H9 (cell line): ENCODE measurements around the gene ATP2A1. TPM values are rescaled to one million over a fixed set of nuclear protein-coding genes. Genes with fewer than 3 reads are reported as not detected.

ENCODE experiments used
- DNase-seq: peaks from one replicate; pipeline ENCODE4 v3.0.0-alpha.2; 2017
- H2AFZ ChIP-seq: one replicate; pipeline ENCODE4 v1.6.1; 2013; ENCODE audit warnings: mild to moderate bottlenecking, low read length, control low read depth, moderate library complexity
- H2AK5ac ChIP-seq: 2 replicates; pipeline ENCODE4 v1.6.1; 2013; ENCODE audit warnings: low read length, control low read depth, mixed read lengths; ENCODE audit not compliant: insufficient read length
- H2BK120ac ChIP-seq: one replicate; pipeline ENCODE4 v1.6.1; 2013; ENCODE audit warnings: low read depth, mild to moderate bottlenecking, low read length, control low read depth, inconsistent platforms; ENCODE audit not compliant: poor library complexity, severe bottlenecking
- H2BK12ac ChIP-seq: 2 replicates; pipeline ENCODE4 v1.6.1; 2013; ENCODE audit warnings: low read length, control low read depth, mixed read lengths, low read depth; ENCODE audit not compliant: insufficient read length
- H2BK15ac ChIP-seq: 2 replicates; pipeline ENCODE4 v1.6.1; 2013; ENCODE audit warnings: low read depth, low read length, control low read depth
- H2BK20ac ChIP-seq: one replicate; pipeline ENCODE4 v1.6.1; 2013; ENCODE audit warnings: low read depth, mild to moderate bottlenecking, low read length, control low read depth, inconsistent platforms; ENCODE audit not compliant: poor library complexity, severe bottlenecking
- H2BK5ac ChIP-seq: 2 replicates; pipeline ENCODE4 v1.6.1; 2013; ENCODE audit warnings: low read length, control low read depth, mixed read lengths; ENCODE audit not compliant: insufficient read length
- H3K14ac ChIP-seq: 2 replicates; pipeline ENCODE4 v1.6.1; 2013; ENCODE audit warnings: low read length, control low read depth; ENCODE audit not compliant: insufficient read depth
- H3K18ac ChIP-seq: 2 replicates; pipeline ENCODE4 v1.6.1; 2013; ENCODE audit warnings: low read depth, mild to moderate bottlenecking, mixed read lengths, low read length, control low read depth; ENCODE audit not compliant: insufficient read length
- H3K23ac ChIP-seq: 2 replicates; pipeline ENCODE4 v1.6.1; 2013; ENCODE audit warnings: low read length, control low read depth, mixed read lengths, low read depth; ENCODE audit not compliant: insufficient read length
- H3K23me2 ChIP-seq: 2 replicates; pipeline ENCODE4 v1.6.1; 2013; ENCODE audit warnings: low read depth, mild to moderate bottlenecking, mixed read lengths, low read length, control low read depth; ENCODE audit not compliant: insufficient read length, poor library complexity, severe bottlenecking
- H3K27ac ChIP-seq: 2 replicates; pipeline ENCODE4 v1.5.1; 2013; ENCODE audit warnings: low read length, control low read depth, mixed read lengths, low read depth; ENCODE audit not compliant: insufficient read length
- H3K27me3 ChIP-seq: 2 replicates; pipeline ENCODE4 v1.6.1; 2013; ENCODE audit warnings: low read length, control low read depth, inconsistent platforms; ENCODE audit not compliant: insufficient read depth
- H3K4ac ChIP-seq: 2 replicates; pipeline ENCODE4 v1.6.1; 2013; ENCODE audit warnings: low read depth, mild to moderate bottlenecking, control low read depth, inconsistent platforms, low read length, moderate library complexity
- H3K4me1 ChIP-seq: 2 replicates; pipeline ENCODE4 v1.6.1; 2013; ENCODE audit warnings: low read length, control low read depth, inconsistent platforms; ENCODE audit not compliant: insufficient read depth
- H3K4me2 ChIP-seq: 2 replicates; pipeline ENCODE4 v1.6.1; 2013; ENCODE audit warnings: low read length, control low read depth, mixed read lengths; ENCODE audit not compliant: insufficient read length, insufficient read depth
- H3K56ac ChIP-seq: 2 replicates; pipeline ENCODE4 v1.6.1; 2013; ENCODE audit warnings: low read depth, mild to moderate bottlenecking, mixed read lengths, low read length, control low read depth; ENCODE audit not compliant: insufficient read length
- H3K79me1 ChIP-seq: 2 replicates; pipeline ENCODE4 v1.6.1; 2013; ENCODE audit warnings: low read depth, mild to moderate bottlenecking, moderate library complexity, low read length, control low read depth, inconsistent platforms; ENCODE audit not compliant: insufficient read depth, poor library complexity, severe bottlenecking
- H3K79me2 ChIP-seq: 2 replicates; pipeline ENCODE4 v1.6.1; 2013; ENCODE audit warnings: low read length, control low read depth, inconsistent platforms; ENCODE audit not compliant: insufficient read depth
- H3K9ac ChIP-seq: 2 replicates; pipeline ENCODE4 v1.6.1; 2013; ENCODE audit warnings: low read length, control low read depth, mixed read lengths; ENCODE audit not compliant: insufficient read length; ENCODE audit errors: extremely low read depth
- H3K9me3 ChIP-seq: one replicate; pipeline ENCODE4 v1.6.1; 2013; ENCODE audit warnings: low read depth, low read length, inconsistent platforms; ENCODE audit not compliant: control insufficient read depth
- H3T11ph ChIP-seq: one replicate; pipeline ENCODE4 v1.6.1; 2013; ENCODE audit warnings: mild to moderate bottlenecking, low read length, control low read depth, inconsistent platforms
- H4K20me1 ChIP-seq: one replicate; pipeline ENCODE4 v1.6.1; 2013; ENCODE audit not compliant: control insufficient read depth, insufficient read length, insufficient read depth
- H4K5ac ChIP-seq: 2 replicates; pipeline ENCODE4 v1.6.1; 2013; ENCODE audit warnings: low read depth, mild to moderate bottlenecking, mixed read lengths, low read length, control low read depth; ENCODE audit not compliant: insufficient read length
- H4K8ac ChIP-seq: replicated peaks from 2 replicates; pipeline ENCODE4 v1.6.1; 2013; ENCODE audit warnings: low read length, control low read depth, mixed read lengths, low read depth; ENCODE audit not compliant: insufficient read length
- H4K91ac ChIP-seq: 2 replicates; pipeline ENCODE4 v1.6.1; 2013; ENCODE audit warnings: low read depth, mild to moderate bottlenecking, moderate library complexity, mixed read lengths, low read length, control low read depth; ENCODE audit not compliant: insufficient read length
- H3K27ac Mint-ChIP-seq, 3 experiments: 2 replicates in 2 of 3; 3 replicates in 1 of 3; pipeline ENCODE4 v1.8.0; 2020 to 2021; ENCODE audit warnings: mixed read lengths in 3 of 3, mild to moderate bottlenecking in 1 of 3, moderate library complexity in 1 of 3
- H3K27me3 Mint-ChIP-seq: 2 replicates; pipeline ENCODE4 v1.8.0; 2021; ENCODE audit warnings: low read depth, mild to moderate bottlenecking, moderate library complexity, mixed read lengths
- H3K36me3 Mint-ChIP-seq, 3 experiments: 2 replicates in 2 of 3; 3 replicates in 1 of 3; pipeline ENCODE4 v1.8.0; 2020 to 2021; ENCODE audit warnings: low read depth in 3 of 3, mixed read lengths in 3 of 3; ENCODE audit not compliant: insufficient read depth in 1 of 3
- H3K4me1 Mint-ChIP-seq, 2 experiments: 2 replicates each; pipeline ENCODE4 v1.8.0; 2020; ENCODE audit warnings: mixed read lengths in 2 of 2
- H3K4me3 Mint-ChIP-seq, 2 experiments: 2 replicates in 1 of 2; 3 replicates in 1 of 2; pipeline ENCODE4 v1.8.0; 2020 to 2021; ENCODE audit warnings: mild to moderate bottlenecking in 2 of 2, mixed read lengths in 2 of 2, moderate library complexity in 1 of 2
- H3K9me3 Mint-ChIP-seq, 2 experiments: 2 replicates in 1 of 2; 3 replicates in 1 of 2; pipeline ENCODE4 v1.8.0; 2020; ENCODE audit warnings: mild to moderate bottlenecking in 2 of 2, mixed read lengths in 2 of 2, moderate library complexity in 1 of 2
- WGBS: extraction: QIAGEN DNeasy Blood & Tissue Kit; methylation state at CpG from one replicate; pipeline ENCODE4 v1.1.7; 2013; ENCODE audit warnings: missing lambda C conversion rate, low lambda C conversion rate, mixed read lengths; ENCODE audit not compliant: insufficient read length; ENCODE audit errors: extremely low coverage; 5-methylcytosine and 5-hydroxymethylcytosine counted together
- total RNA-seq: library from RNA; stranded (reverse); gene quantifications from 2 replicates; pipeline ENCODE4 v1.2.1, GENCODE V29; 2021
- TF ChIP-seq, protein P1 (sequence below): fragments of 200-600 bp; sonication (generic); conservative IDR thresholded peaks from 3 replicates; pipeline ENCODE4 v1.8.0; 2021; ENCODE audit warnings: antibody characterized with exemption, mild to moderate bottlenecking

Gene ATP2A1
- total RNA-seq, 1 experiment from 2014 or later: 4.6 TPM

DNA sequence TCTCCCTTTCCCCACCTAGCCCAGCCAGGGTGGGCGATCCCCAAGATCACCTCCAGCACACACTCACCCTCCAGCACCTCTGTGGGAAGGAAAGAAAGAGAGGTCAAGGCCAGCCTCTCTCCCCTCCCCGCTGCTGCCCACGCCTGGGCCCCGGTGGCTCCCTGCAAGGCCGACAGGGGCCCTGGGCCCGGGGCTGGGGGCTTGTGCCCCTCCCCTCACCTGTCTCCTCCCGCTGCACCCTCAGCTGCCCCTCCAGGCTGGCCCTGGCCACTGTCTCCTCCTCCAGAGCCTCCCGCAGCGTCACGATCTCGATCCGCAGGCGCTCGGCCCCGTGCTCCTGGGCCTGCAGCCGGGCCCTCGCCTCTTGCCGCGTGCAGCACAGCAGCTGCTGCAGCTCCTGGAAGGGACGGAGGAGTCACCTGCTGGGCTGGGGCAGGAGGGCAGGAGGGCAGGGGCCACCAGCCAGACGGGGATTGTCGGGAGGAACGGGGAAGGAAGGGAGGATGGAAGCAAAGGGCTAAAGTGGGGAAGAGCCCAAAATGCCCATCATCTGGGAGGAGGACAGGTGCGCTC is 27.6 kb downstream of the ATP2A1 start:
- H3K4me3 Mint-ChIP-seq: no peak overlapping the region; a peak in 1 of 5 replicates
- H2BK5ac ChIP-seq: no peak overlapping the region
- WGBS: no CpG with 5 or more reads among the region's 24 CpGs

More for the DNA sequence above, 27.6 kb downstream of the ATP2A1 start:
- Histone ChIP-seq H3K9ac (no peak overlapping the region), H3K9me3 (no peaks in the 10 kb centered on the region), H2BK120ac (no peak overlapping the region), H2BK15ac (no peak overlapping the region), H3K79me2 (no peaks in the 10 kb centered on the region), H3K27ac (no peak overlapping the region), H4K5ac (no peak overlapping the region), H3K4me1 (no peaks in the 10 kb centered on the region), H2BK20ac (no peak overlapping the region), H2BK12ac (no peak overlapping the region), H3K79me1 (no peaks in the 10 kb centered on the region), H3K56ac (no peak overlapping the region), H2AK5ac (no peak overlapping the region), H3K18ac (no peak overlapping the region), H4K8ac (no peak overlapping the region), H2AFZ (no peak overlapping the region), H4K91ac (no peak overlapping the region), H3K4ac (no peak overlapping the region), H3K23ac (no peak overlapping the region), H3K23me2 (no peaks in the 10 kb centered on the region), H3T11ph (no peak overlapping the region), H3K4me2 (no peak overlapping the region), H3K27me3 (no peaks in the 10 kb centered on the region), H3K14ac (no peak overlapping the region), H4K20me1 (no peaks in the 10 kb centered on the region)
- no peak for DNase-seq
- H3K9me3 Mint-ChIP-seq: no peaks in the 10 kb centered on the region
- peaks cover 0 to 13% (median 0%) of the 10 kb centered on the region in 3 experiments; a peak in 3 of 7 replicates for H3K36me3 Mint-ChIP-seq
- TF ChIP-seq, protein P1, sequence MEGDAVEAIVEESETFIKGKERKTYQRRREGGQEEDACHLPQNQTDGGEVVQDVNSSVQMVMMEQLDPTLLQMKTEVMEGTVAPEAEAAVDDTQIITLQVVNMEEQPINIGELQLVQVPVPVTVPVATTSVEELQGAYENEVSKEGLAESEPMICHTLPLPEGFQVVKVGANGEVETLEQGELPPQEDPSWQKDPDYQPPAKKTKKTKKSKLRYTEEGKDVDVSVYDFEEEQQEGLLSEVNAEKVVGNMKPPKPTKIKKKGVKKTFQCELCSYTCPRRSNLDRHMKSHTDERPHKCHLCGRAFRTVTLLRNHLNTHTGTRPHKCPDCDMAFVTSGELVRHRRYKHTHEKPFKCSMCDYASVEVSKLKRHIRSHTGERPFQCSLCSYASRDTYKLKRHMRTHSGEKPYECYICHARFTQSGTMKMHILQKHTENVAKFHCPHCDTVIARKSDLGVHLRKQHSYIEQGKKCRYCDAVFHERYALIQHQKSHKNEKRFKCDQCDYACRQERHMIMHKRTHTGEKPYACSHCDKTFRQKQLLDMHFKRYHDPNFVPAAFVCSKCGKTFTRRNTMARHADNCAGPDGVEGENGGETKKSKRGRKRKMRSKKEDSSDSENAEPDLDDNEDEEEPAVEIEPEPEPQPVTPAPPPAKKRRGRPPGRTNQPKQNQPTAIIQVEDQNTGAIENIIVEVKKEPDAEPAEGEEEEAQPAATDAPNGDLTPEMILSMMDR: no peak
- no peak overlapping the region; a peak in 1 of 7 replicates for H3K27ac Mint-ChIP-seq
- H3K27me3 Mint-ChIP-seq: no peaks in the 10 kb centered on the region
- no peaks in the 10 kb centered on the region; a peak in 1 of 4 replicates for H3K4me1 Mint-ChIP-seq
